WERI-Rb-1 (cell line): ENCODE measurements around the gene BCL2.

Source experiments
- DNase-seq: peaks from one replicate; pipeline ENCODE4 v3.0.0-alpha.2; 2020
- H3K27ac ChIP-seq: fragments of 250-450 bp; sonication (Bioruptor Pico); 2 replicates; pipeline ENCODE4 v1.5.1; 2020; ENCODE audit warnings: mild to moderate bottlenecking, moderate library complexity
- H3K27me3 ChIP-seq: fragments of 250-450 bp; sonication (Bioruptor Pico); 2 replicates; pipeline ENCODE4 v1.5.1; 2021; ENCODE audit warnings: mild to moderate bottlenecking, low read depth, moderate library complexity; ENCODE audit not compliant: insufficient read depth, severe bottlenecking
- H3K36me3 ChIP-seq: fragments of 250-450 bp; sonication (Bioruptor Pico); 2 replicates; pipeline ENCODE4 v1.5.1; 2020; ENCODE audit warnings: mild to moderate bottlenecking, moderate library complexity
- H3K4me3 ChIP-seq: 2 replicates; pipeline ENCODE4 v1.5.1; 2011; ENCODE audit warnings: low read depth, mild to moderate bottlenecking, control low read depth, low read length
- H3K9me3 ChIP-seq: fragments of 250-450 bp; sonication (Bioruptor Pico); 2 replicates; pipeline ENCODE4 v1.5.1; 2021; ENCODE audit warnings: mild to moderate bottlenecking, moderate library complexity; ENCODE audit not compliant: severe bottlenecking
- CTCF ChIP-seq: IDR thresholded peaks from 2 replicates; pipeline ENCODE4 v1.5.1; 2011; ENCODE audit warnings: low read depth, mild to moderate bottlenecking, control low read depth, inconsistent platforms, low read length

Gene BCL2

GRCh38 chr18:63088262-63088661, 231.3 kb downstream of the BCL2 start:
- Histone ChIP-seq H3K4me3 (no peak overlapping the region), H3K27me3 (no peaks in the 10 kb centered on the region), H3K9me3 (peaks cover 7% of the 10 kb centered on the region), H3K36me3 (no peaks in the 10 kb centered on the region), H3K27ac (no peak overlapping the region)
- no peak for DNase-seq
- TF ChIP-seq CTCF = no peak

GRCh38 chr18:63087421-63088230, 231.9 kb downstream of the BCL2 start:
- no peaks in the 10 kb centered on the region for H3K36me3 ChIP-seq
- no peak for TF ChIP-seq CTCF
- no peaks in the 10 kb centered on the region for H3K27me3 ChIP-seq
- H3K27ac ChIP-seq = no peak overlapping the region
- no peak for DNase-seq
- no peak overlapping the region for H3K4me3 ChIP-seq
- peaks cover 7% of the 10 kb centered on the region for H3K9me3 ChIP-seq

GRCh38 chr18:63085611-63086010, 234.0 kb downstream of the BCL2 start:
- Histone ChIP-seq H3K4me3 (no peak overlapping the region), H3K27me3 (no peaks in the 10 kb centered on the region), H3K36me3 (no peaks in the 10 kb centered on the region), H3K9me3 (peaks cover 3% of the 10 kb centered on the region), H3K27ac (no peak overlapping the region)
- DNase-seq = no peak
- no peak for TF ChIP-seq CTCF

GRCh38 chr18:63084219-63084618, 235.3 kb downstream of the BCL2 start:
- Histone ChIP-seq H3K27ac (no peak overlapping the region), H3K36me3 (no peaks in the 10 kb centered on the region), H3K27me3 (no peaks in the 10 kb centered on the region), H3K9me3 (peaks cover 6% of the 10 kb centered on the region), H3K4me3 (no peak overlapping the region)
- no peak for DNase-seq
- no peak for TF ChIP-seq CTCF

GRCh38 chr18:63083555-63083954, 236.0 kb downstream of the BCL2 start:
- no peaks in the 10 kb centered on the region for H3K36me3 ChIP-seq
- TF ChIP-seq CTCF = no peak
- H3K27ac ChIP-seq = no peak overlapping the region
- H3K27me3 ChIP-seq = no peaks in the 10 kb centered on the region
- no peak overlapping the region for H3K4me3 ChIP-seq
- no peak for DNase-seq
- peaks cover 6% of the 10 kb centered on the region for H3K9me3 ChIP-seq

- Histone ChIP-seq H3K36me3 (no peaks in the 10 kb centered on the region), H3K27me3 (no peaks in the 10 kb centered on the region), H3K4me3 (no peak overlapping the region), H3K9me3 (peaks cover 6% of the 10 kb centered on the region), H3K27ac (no peak overlapping the region)
- no peak for TF ChIP-seq CTCF
- DNase-seq = no peak
Measured at GRCh38 chr18:63083020-63083531, 236.5 kb downstream of the BCL2 start.
